ENCODE measurements around the gene RAB11FIP3. TPM values are rescaled to one million over a fixed set of nuclear protein-coding genes. Genes with fewer than 3 reads are reported as not detected.
A peak's percentile ranks its signal among the peaks of the same experiment; 100 is the strongest.

RAB11FIP3 gene
- total RNA-seq, 2 experiments from 2014 or later: 29.0 to 51.2 TPM

GRCh38 chr16:400061-400591, 25.3 kb upstream of the RAB11FIP3 start:
- Histone ChIP-seq H3K79me2 (ENCODE audit: insufficient read depth, low read depth, low read length) (no peaks in the 10 kb centered on the region; the same call in 1 of the 2 replicates), H3K9me3 (ENCODE audit: low read length) (no peaks in the 10 kb centered on the region), H3K36me3 (ENCODE audit: insufficient read depth, low read length) (no peaks in the 10 kb centered on the region), H4K20me1 (ENCODE audit: insufficient read depth, low read length) (no peaks in the 10 kb centered on the region), H3K4me3 (ENCODE audit: low read depth, low read length, poor library complexity, severe bottlenecking) (peak overlapping the region; percentile 74), H3K9me2 (ENCODE audit: insufficient read depth, low read length) (no peaks in the 10 kb centered on the region), H3K27ac (ENCODE audit: low read depth, low read length, poor library complexity, severe bottlenecking) (peak overlapping the region; percentile 54), H3K4me2 (ENCODE audit: low read length) (peak overlapping the region; percentile 82), H3K4me1 (ENCODE audit: insufficient read depth, low read length, poor library complexity, severe bottlenecking) (peaks cover 26% of the 10 kb centered on the region), H2AFZ (ENCODE audit: low read length) (no peak overlapping the region)
- intact Hi-C loops (cut with micrococcal nuclease; ENCODE audit: unreplicated experiment): loop anchor here (2.0 kb wide), 1 partner anchor 17 kb away; no protein-coding TSS in a partner anchor
- ChIA-PET CTCF (ENCODE audit: unreplicated experiment) (no interaction called here), POLR2A (interaction anchor here (0.5 to 0.6 kb wide), 2 partner anchors 15 to 20 kb away, joined by 3 read pairs; no protein-coding TSS in a partner anchor)
- DNase-seq (ENCODE audit: low spot score): no peak
- BruUV-seq (replicated peaks): no TSS peak
- TF ChIP-seq EZH2phosphoT487 (IDR thresholded peaks at IDR 0.05; ENCODE audit: borderline replicate concordance, low read depth, low read length) (no peak), CTCF (conservative IDR thresholded peaks at IDR 0.05; ENCODE audit: low read length) (no peak)

- Histone ChIP-seq H3K9me3 (ENCODE audit: low read length) (no peaks in the 10 kb centered on the region), H3K27ac (ENCODE audit: low read depth, low read length, poor library complexity, severe bottlenecking) (peak within 1 kb of the TSS; percentile 54), H3K4me3 (ENCODE audit: low read depth, low read length, poor library complexity, severe bottlenecking) (peak within 1 kb of the TSS; percentile 74), H3K36me3 (ENCODE audit: insufficient read depth, low read length) (no peaks in the 10 kb centered on the region), H3K79me2 (ENCODE audit: insufficient read depth, low read depth, low read length) (no peaks in the 10 kb centered on the region; the same call in 1 of the 2 replicates), H2AFZ (ENCODE audit: low read length) (peak within 1 kb of the TSS; percentile 76; the same call in 1 of the 2 replicates), H3K4me1 (ENCODE audit: insufficient read depth, low read length, poor library complexity, severe bottlenecking) (peaks cover 22% of the 10 kb centered on the region), H3K9me2 (ENCODE audit: insufficient read depth, low read length) (no peaks in the 10 kb centered on the region), H4K20me1 (ENCODE audit: insufficient read depth, low read length) (no peaks in the 10 kb centered on the region), H3K4me2 (ENCODE audit: low read length) (peak within 1 kb of the TSS; percentile 82)
- BruUV-seq (replicated peaks): no TSS peak
- no peak for TF ChIP-seq EZH2phosphoT487 (IDR thresholded peaks at IDR 0.05; ENCODE audit: borderline replicate concordance, low read depth, low read length)
- TF ChIP-seq CTCF (conservative IDR thresholded peaks at IDR 0.05; ENCODE audit: low read length): peak; percentile 74
- ChIA-PET CTCF (ENCODE audit: unreplicated experiment) (no interaction called here), POLR2A (interaction anchor here (0.7 kb wide), 1 partner anchor 39 kb away, joined by 4 read pairs; no protein-coding TSS in a partner anchor)
- peak; percentile 93 for DNase-seq (ENCODE audit: low spot score)
- intact Hi-C loops (cut with micrococcal nuclease; ENCODE audit: unreplicated experiment): loop anchor here (2.0 kb wide), 1 partner anchor 19 kb away; no protein-coding TSS in a partner anchor
Observed at GRCh38 chr16:401468-402348, 23.7 kb upstream of the RAB11FIP3 start, which contains the start of gene DECR2. Gene DECR2, plus strand, starts transcription at chr16:401885. Its CDS starts 79 bp downstream, at chr16:401964.

Data from OCI-LY7 (cell line).